WTC11 (cell line): Measurements from ENCODE around the gene SETD2. TPM values are rescaled to one million over a fixed set of nuclear protein-coding genes. Genes with fewer than 3 reads are reported as not detected.

Experiments used
- AFF4 ChIP-seq: sonication (generic); formaldehyde crosslinking; IDR thresholded peaks from 2 replicates; pipeline ENCODE4 v1.8.1; 2023; ENCODE audit warnings: mild to moderate bottlenecking, missing genetic modification reagents, borderline replicate concordance
- ATF2 ChIP-seq: sonication (generic); formaldehyde crosslinking; IDR thresholded peaks from 2 replicates; pipeline ENCODE4 v1.8.1; 2022; ENCODE audit warnings: low read depth, missing genetic modification reagents, borderline replicate concordance
- ATF6 ChIP-seq: sonication (generic); formaldehyde crosslinking; IDR thresholded peaks from 2 replicates; pipeline ENCODE4 v1.8.1; 2023; ENCODE audit warnings: mild to moderate bottlenecking, missing genetic modification reagents
- CREB1 ChIP-seq: sonication (generic); formaldehyde crosslinking; IDR thresholded peaks from 2 replicates; pipeline ENCODE4 v1.8.0; 2023; ENCODE audit warnings: mild to moderate bottlenecking, missing genetic modification reagents
- CREM ChIP-seq: sonication (generic); formaldehyde crosslinking; IDR thresholded peaks from 2 replicates; pipeline ENCODE4 v1.8.1; 2022; ENCODE audit warnings: mild to moderate bottlenecking, missing genetic modification reagents, moderate library complexity
- E2F5 ChIP-seq: sonication (generic); formaldehyde crosslinking; IDR thresholded peaks from 2 replicates; pipeline ENCODE4 v1.8.1; 2022; ENCODE audit warnings: mild to moderate bottlenecking, moderate library complexity, missing genetic modification reagents
- EMX1 ChIP-seq: fragments of 250-450 bp; sonication (Bioruptor Pico); IDR thresholded peaks from 2 replicates; pipeline ENCODE4 v1.8.0; 2021; ENCODE audit warnings: mild to moderate bottlenecking
- ESRRA ChIP-seq: sonication (generic); formaldehyde crosslinking; IDR thresholded peaks from 2 replicates; pipeline ENCODE4 v1.8.1; 2022; ENCODE audit warnings: mild to moderate bottlenecking, missing genetic modification reagents, borderline replicate concordance
- ETV6 ChIP-seq: sonication (generic); formaldehyde crosslinking; IDR thresholded peaks from 2 replicates; pipeline ENCODE4 v1.8.1; 2022; ENCODE audit warnings: mild to moderate bottlenecking, missing genetic modification reagents
- FOXP1 ChIP-seq: sonication (generic); formaldehyde crosslinking; IDR thresholded peaks from 2 replicates; pipeline ENCODE4 v1.8.0; 2022; ENCODE audit warnings: missing genetic modification reagents, mild to moderate bottlenecking, moderate library complexity, borderline replicate concordance
- GABPB1 ChIP-seq: sonication (generic); formaldehyde crosslinking; IDR thresholded peaks from 2 replicates; pipeline ENCODE4 v1.8.1; 2023; ENCODE audit warnings: mild to moderate bottlenecking, missing genetic modification reagents
- IRF2 ChIP-seq: sonication (generic); formaldehyde crosslinking; IDR thresholded peaks from 2 replicates; pipeline ENCODE4 v1.8.0; 2022; ENCODE audit warnings: low read depth, missing genetic modification reagents, borderline replicate concordance
- KAT7 ChIP-seq: sonication (generic); formaldehyde crosslinking; IDR thresholded peaks from 2 replicates; pipeline ENCODE4 v1.8.1; 2023; ENCODE audit warnings: missing genetic modification reagents, mild to moderate bottlenecking, borderline replicate concordance
- MXD4 ChIP-seq: fragments of 250-450 bp; sonication (Bioruptor Pico); IDR thresholded peaks from 2 replicates; pipeline ENCODE4 v1.8.0; 2021; ENCODE audit warnings: mild to moderate bottlenecking, moderate library complexity, borderline replicate concordance
- MYBL2 ChIP-seq: sonication (generic); formaldehyde crosslinking; IDR thresholded peaks from 2 replicates; pipeline ENCODE4 v1.8.1; 2023; ENCODE audit warnings: mild to moderate bottlenecking, moderate library complexity, missing genetic modification reagents
- OVOL2 ChIP-seq: fragments of 250-450 bp; sonication (Bioruptor Pico); IDR thresholded peaks from 2 replicates; pipeline ENCODE4 v1.9.0; 2021; ENCODE audit warnings: mild to moderate bottlenecking, borderline replicate concordance
- TP53 ChIP-seq: sonication (generic); formaldehyde crosslinking; IDR thresholded peaks from 2 replicates; pipeline ENCODE4 v1.8.1; 2023; ENCODE audit warnings: mild to moderate bottlenecking, missing genetic modification reagents
- ZNF138 ChIP-seq: sonication (generic); formaldehyde crosslinking; conservative IDR thresholded peaks from 2 replicates; pipeline ENCODE4 v1.8.1; 2022; ENCODE audit warnings: mild to moderate bottlenecking, moderate library complexity, missing genetic modification reagents
- ZNF219 ChIP-seq: sonication (generic); formaldehyde crosslinking; IDR thresholded peaks from 2 replicates; pipeline ENCODE4 v1.8.0; 2023; ENCODE audit warnings: missing genetic modification reagents, mild to moderate bottlenecking, borderline replicate concordance
- ZNF263 ChIP-seq: sonication (generic); formaldehyde crosslinking; IDR thresholded peaks from 2 replicates; pipeline ENCODE4 v1.8.1; 2022; ENCODE audit warnings: low read depth, mild to moderate bottlenecking, moderate library complexity, missing genetic modification reagents
- ZNF423 ChIP-seq: fragments of 250-450 bp; sonication (Bioruptor Pico); IDR thresholded peaks from 2 replicates; pipeline ENCODE4 v2.1.2; 2022; ENCODE audit warnings: mild to moderate bottlenecking, moderate library complexity
- ZNF671 ChIP-seq: fragments of 250-450 bp; sonication (Bioruptor Pico); IDR thresholded peaks from 2 replicates; pipeline ENCODE4 v1.8.0; 2021; ENCODE audit warnings: mild to moderate bottlenecking
- total RNA-seq: library from RNA; stranded (reverse); gene quantifications from 3 replicates; pipeline ENCODE4 v1.2.3, GENCODE V29; 2021
- TF ChIP-seq, protein P1 (sequence below): fragments of 200-600 bp; IDR thresholded peaks from 2 replicates; pipeline ENCODE4 v1.8.0; 2022; ENCODE audit warnings: antibody characterized with exemption
- TF ChIP-seq, protein P2 (sequence below): sonication (generic); formaldehyde crosslinking; IDR thresholded peaks from 2 replicates; pipeline ENCODE4 v1.8.0; 2022; ENCODE audit warnings: mild to moderate bottlenecking, missing genetic modification reagents
- TF ChIP-seq, protein P3 (sequence below): sonication (generic); formaldehyde crosslinking; IDR thresholded peaks from 2 replicates; pipeline ENCODE4 v1.8.1; 2023; ENCODE audit warnings: mild to moderate bottlenecking, missing genetic modification reagents, moderate library complexity
- TF ChIP-seq, protein P4 (sequence below): sonication (generic); formaldehyde crosslinking; IDR thresholded peaks from 2 replicates; pipeline ENCODE4 v1.8.1; 2022; ENCODE audit warnings: low read depth, mild to moderate bottlenecking, moderate library complexity, missing genetic modification reagents, borderline replicate concordance

SETD2 gene
- total RNA-seq, 1 experiment from 2014 or later: 39.8 TPM

- TF ChIP-seq ATF6 (no peak), MYBL2 (no peak), CREB1 (no peak), ZNF671 (CRISPR knock-in tag) (no peak), FOXP1 (CRISPR knock-in tag) (no peak), IRF2 (CRISPR knock-in tag) (no peak), TP53 (no peak), E2F5 (CRISPR knock-in tag) (no peak), KAT7 (CRISPR knock-in tag) (peak; percentile 94; the same call in 1 of the 2 replicates), OVOL2 (CRISPR knock-in tag) (no peak), CREM (CRISPR knock-in tag) (peak; percentile 65; the same call in 1 of the 2 replicates), EMX1 (no peak), MXD4 (CRISPR knock-in tag) (no peak), ESRRA (CRISPR knock-in tag) (peak; percentile 73; the same call in 1 of the 2 replicates), ZNF138 (CRISPR knock-in tag) (no peak), ETV6 (CRISPR knock-in tag) (no peak), ZNF423 (CRISPR knock-in tag) (no peak), ZNF263 (CRISPR knock-in tag) (no peak), GABPB1 (CRISPR knock-in tag) (peak; percentile 30; the same call in 1 of the 2 replicates), ZNF219 (CRISPR knock-in tag) (peak; percentile 65; the same call in 1 of the 2 replicates), ATF2 (CRISPR knock-in tag) (no peak), AFF4 (CRISPR knock-in tag) (no peak)
- TF ChIP-seq, protein P1, sequence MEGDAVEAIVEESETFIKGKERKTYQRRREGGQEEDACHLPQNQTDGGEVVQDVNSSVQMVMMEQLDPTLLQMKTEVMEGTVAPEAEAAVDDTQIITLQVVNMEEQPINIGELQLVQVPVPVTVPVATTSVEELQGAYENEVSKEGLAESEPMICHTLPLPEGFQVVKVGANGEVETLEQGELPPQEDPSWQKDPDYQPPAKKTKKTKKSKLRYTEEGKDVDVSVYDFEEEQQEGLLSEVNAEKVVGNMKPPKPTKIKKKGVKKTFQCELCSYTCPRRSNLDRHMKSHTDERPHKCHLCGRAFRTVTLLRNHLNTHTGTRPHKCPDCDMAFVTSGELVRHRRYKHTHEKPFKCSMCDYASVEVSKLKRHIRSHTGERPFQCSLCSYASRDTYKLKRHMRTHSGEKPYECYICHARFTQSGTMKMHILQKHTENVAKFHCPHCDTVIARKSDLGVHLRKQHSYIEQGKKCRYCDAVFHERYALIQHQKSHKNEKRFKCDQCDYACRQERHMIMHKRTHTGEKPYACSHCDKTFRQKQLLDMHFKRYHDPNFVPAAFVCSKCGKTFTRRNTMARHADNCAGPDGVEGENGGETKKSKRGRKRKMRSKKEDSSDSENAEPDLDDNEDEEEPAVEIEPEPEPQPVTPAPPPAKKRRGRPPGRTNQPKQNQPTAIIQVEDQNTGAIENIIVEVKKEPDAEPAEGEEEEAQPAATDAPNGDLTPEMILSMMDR: no peak
- TF ChIP-seq, protein P2, sequence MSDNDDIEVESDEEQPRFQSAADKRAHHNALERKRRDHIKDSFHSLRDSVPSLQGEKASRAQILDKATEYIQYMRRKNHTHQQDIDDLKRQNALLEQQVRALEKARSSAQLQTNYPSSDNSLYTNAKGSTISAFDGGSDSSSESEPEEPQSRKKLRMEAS (CRISPR knock-in tag): no peak
- TF ChIP-seq, protein P3, sequence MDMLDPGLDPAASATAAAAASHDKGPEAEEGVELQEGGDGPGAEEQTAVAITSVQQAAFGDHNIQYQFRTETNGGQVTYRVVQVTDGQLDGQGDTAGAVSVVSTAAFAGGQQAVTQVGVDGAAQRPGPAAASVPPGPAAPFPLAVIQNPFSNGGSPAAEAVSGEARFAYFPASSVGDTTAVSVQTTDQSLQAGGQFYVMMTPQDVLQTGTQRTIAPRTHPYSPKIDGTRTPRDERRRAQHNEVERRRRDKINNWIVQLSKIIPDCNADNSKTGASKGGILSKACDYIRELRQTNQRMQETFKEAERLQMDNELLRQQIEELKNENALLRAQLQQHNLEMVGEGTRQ (CRISPR knock-in tag): no peak
- TF ChIP-seq, protein P4, sequence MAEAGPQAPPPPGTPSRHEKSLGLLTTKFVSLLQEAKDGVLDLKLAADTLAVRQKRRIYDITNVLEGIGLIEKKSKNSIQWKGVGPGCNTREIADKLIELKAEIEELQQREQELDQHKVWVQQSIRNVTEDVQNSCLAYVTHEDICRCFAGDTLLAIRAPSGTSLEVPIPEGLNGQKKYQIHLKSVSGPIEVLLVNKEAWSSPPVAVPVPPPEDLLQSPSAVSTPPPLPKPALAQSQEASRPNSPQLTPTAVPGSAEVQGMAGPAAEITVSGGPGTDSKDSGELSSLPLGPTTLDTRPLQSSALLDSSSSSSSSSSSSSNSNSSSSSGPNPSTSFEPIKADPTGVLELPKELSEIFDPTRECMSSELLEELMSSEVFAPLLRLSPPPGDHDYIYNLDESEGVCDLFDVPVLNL (CRISPR knock-in tag): no peak
These were observed 525 bp downstream of the SETD2 start (continued) for GRCh38 chr3:47163169-47164006.
